Right ventricle myocardium superior (tissue), 1 donor: ENCODE data around the gene SPEM1. TPM values are rescaled to one million over a fixed set of nuclear protein-coding genes. Genes with fewer than 3 reads are reported as not detected.
"Not testable (repeated sequence)": the region's sequence is repeated elsewhere in the genome, so short reads cannot be mapped to it uniquely, and the experiment has no call there.

ENCODE experiments used
- ATAC-seq: fragments of 200-7000 bp; cut with Tn5 transposase; one replicate; pipeline ENCODE4 v1.9.1; 2020; ENCODE audit warnings: mild to moderate bottlenecking; ENCODE audit not compliant: poor library complexity
- DNase-seq: peaks from one replicate; pipeline ENCODE4 v3.0.0-alpha.2; 2020
- intact Hi-C: fragments of 100-400 bp; cut with DNase I; formaldehyde crosslinking; loops from one replicate; pipeline ENCODE4 v1.11.2; 2022
- total RNA-seq: library from RNA; stranded (reverse); fragmentation: NEBNext Ultra II Directional; extraction: Animal tissue kit (Norgen Biotek cat#: 25700); gene quantifications from one replicate; pipeline ENCODE4 v1.2.1, GENCODE V29; 2021
- donor health status: DM: no; HTN: yes; CAD: no; lungs with severe emphysema.

SPEM1 gene
- total RNA-seq, 1 donor from 2014 or later, result not detected

- no peak for ATAC-seq
- DNase-seq, result no peak
Measured at GRCh38 chr17:7460850-7461660, 40.9 kb downstream of the SPEM1 start.

GRCh38 chr17:7462474-7463371 lies 42.6 kb downstream of the SPEM1 start:
- ATAC-seq (no peak), DNase-seq (no peak)
- intact Hi-C loops, result no loop called here

More at GRCh38 chr17:7460850-7461660, 40.9 kb downstream of the SPEM1 start:
- intact Hi-C loops, result no loop called here

- intact Hi-C loops, result no loop called here
- no peak for ATAC-seq
- DNase-seq, result no peak
Measured at GRCh38 chr17:7463372-7463846, 43.3 kb downstream of the SPEM1 start.

- intact Hi-C loops, result no loop called here
Measured at GRCh38 chr17:7464081-7464480, 44.0 kb downstream of the SPEM1 start.

GRCh38 chr17:7465597-7466275 lies 45.6 kb downstream of the SPEM1 start:
- DNase-seq (no peak), ATAC-seq (no peak)
- intact Hi-C loops, result no loop called here

More at GRCh38 chr17:7464081-7464480, 44.0 kb downstream of the SPEM1 start:
- DNase-seq (no peak), ATAC-seq (no peak)

- no peak for DNase-seq
- intact Hi-C loops, result no loop called here
- ATAC-seq, result no peak
Measured at GRCh38 chr17:7466318-7466638, 46.2 kb downstream of the SPEM1 start.

- DNase-seq (peak; percentile 88), ATAC-seq (peak; percentile 62)
- intact Hi-C loops, result no loop called here
Measured at GRCh38 chr17:7466639-7467341, 46.7 kb downstream of the SPEM1 start.

- ATAC-seq (no peak), DNase-seq (no peak)
- intact Hi-C loops, result no loop called here
Measured at GRCh38 chr17:7467498-7467897, 47.4 kb downstream of the SPEM1 start.

- intact Hi-C loops, result no loop called here
- ATAC-seq (no peak), DNase-seq (no peak)
Measured at GRCh38 chr17:7468290-7468689, 48.2 kb downstream of the SPEM1 start.

- DNase-seq (no peak), ATAC-seq (no peak)
- intact Hi-C loops, result no loop called here
Measured at GRCh38 chr17:7468804-7469389, 48.8 kb downstream of the SPEM1 start.

- intact Hi-C loops, ATAC-seq: not testable (repeated sequence)
Measured at GRCh38 chr17:7469843-7470242, 49.7 kb downstream of the SPEM1 start.

GRCh38 chr17:7470457-7470973 lies 50.4 kb downstream of the SPEM1 start:
- intact Hi-C loops, ATAC-seq: not testable (repeated sequence)
- DNase-seq, result peak; percentile 6

More at GRCh38 chr17:7469843-7470242, 49.7 kb downstream of the SPEM1 start:
- DNase-seq, result peak; percentile 36

Other genes with a start within 250 kb of the SPEM1 start
- gene ASGR1, start 241.0 kb upstream of the SPEM1 start, total RNA-seq, result 0.19 TPM
- gene DLG4, start 200.5 kb upstream of the SPEM1 start, total RNA-seq, result 20.4 TPM
- 2,247 TPM for gene ACADVL, start 200.4 kb upstream of the SPEM1 start, total RNA-seq
- 20.4 TPM for gene DVL2, start 185.8 kb upstream of the SPEM1 start, total RNA-seq
- 19.4 TPM for gene PHF23, start 180.9 kb upstream of the SPEM1 start, total RNA-seq
- gene GABARAP, start 177.9 kb upstream of the SPEM1 start, total RNA-seq, result 432 TPM
- 109 TPM for gene CTDNEP1, start 168.6 kb upstream of the SPEM1 start, total RNA-seq
- 71.6 TPM for gene ELP5, start 168.1 kb upstream of the SPEM1 start, total RNA-seq
- gene CLDN7, start 157.8 kb upstream of the SPEM1 start, total RNA-seq, result 0.94 TPM
- gene SLC2A4, start 138.6 kb upstream of the SPEM1 start, total RNA-seq, result 141 TPM
- gene YBX2, start 125.7 kb upstream of the SPEM1 start, total RNA-seq, result 0.75 TPM
- gene EIF5A, start 112.7 kb upstream of the SPEM1 start, total RNA-seq, result 295 TPM
- gene GPS2, start 105.0 kb upstream of the SPEM1 start, total RNA-seq, result 68.8 TPM
- gene NEURL4, start 91.0 kb upstream of the SPEM1 start, total RNA-seq, result 26.2 TPM
- 14.9 TPM for gene ACAP1, start 83.8 kb upstream of the SPEM1 start, total RNA-seq
- gene KCTD11, start 68.2 kb upstream of the SPEM1 start, total RNA-seq, result 4.4 TPM
- gene TMEM95, start 65.2 kb upstream of the SPEM1 start, total RNA-seq, result not detected
- gene TNK1, start 39.2 kb upstream of the SPEM1 start, total RNA-seq, result 2.1 TPM
- 14.0 TPM for gene PLSCR3, start 25.8 kb upstream of the SPEM1 start, total RNA-seq
- 61.5 TPM for gene TMEM256, start 16.2 kb upstream of the SPEM1 start, total RNA-seq
- gene NLGN2, start 12.5 kb upstream of the SPEM1 start, total RNA-seq, result 5.8 TPM
- not detected for gene SPEM2, start 5.3 kb downstream of the SPEM1 start, total RNA-seq
- not detected for gene SPEM3, start 8.5 kb downstream of the SPEM1 start, total RNA-seq
- 1.7 TPM for gene TMEM102, start 15.1 kb downstream of the SPEM1 start, total RNA-seq
- 9.8 TPM for gene FGF11, start 19.2 kb downstream of the SPEM1 start, total RNA-seq
- 9.8 TPM for gene CHRNB1, start 24.7 kb downstream of the SPEM1 start, total RNA-seq
- gene ZBTB4, start 59.3 kb downstream of the SPEM1 start, total RNA-seq, result 60.3 TPM
- gene SLC35G6, start 61.1 kb downstream of the SPEM1 start, total RNA-seq, result not detected
- gene POLR2A, start 64.0 kb downstream of the SPEM1 start, total RNA-seq, result 32.9 TPM
- gene TNFSF12, start 128.7 kb downstream of the SPEM1 start, total RNA-seq, result 34.6 TPM
- 8.3 TPM for gene TNFSF13, start 138.4 kb downstream of the SPEM1 start, total RNA-seq
- 30.8 TPM for gene SENP3, start 141.6 kb downstream of the SPEM1 start, total RNA-seq
- 32.0 TPM for gene CD68, start 159.3 kb downstream of the SPEM1 start, total RNA-seq
- 25.9 TPM for gene MPDU1, start 163.5 kb downstream of the SPEM1 start, total RNA-seq
- 0.91 TPM for gene SOX15, start 169.8 kb downstream of the SPEM1 start, total RNA-seq
- 101 TPM for gene FXR2, start 194.6 kb downstream of the SPEM1 start, total RNA-seq
- gene SAT2, start 207.5 kb downstream of the SPEM1 start, total RNA-seq, result 80.0 TPM
- gene SHBG, start 209.8 kb downstream of the SPEM1 start, total RNA-seq, result 0.54 TPM
- 3.1 TPM for gene ATP1B2, start 230.6 kb downstream of the SPEM1 start, total RNA-seq